Stimulated activated CD8-positive, alpha-beta memory T cell treated with anti-CD3 and anti-CD28 coated beads, Interleukin-7, amount 100 ng/mL, for 48 hours (primary cell): ENCODE data around the gene MYMK.

ENCODE experiments used
- DNase-seq, 2 donors: peaks; one replicate each; pipeline ENCODE4 v3.0.0-alpha.2; 2020; ENCODE audit warnings: low read depth in 1 of 2; ENCODE audit errors: extremely low read depth in 1 of 2

MYMK gene

GRCh38 chr9:133536080-133536479 is 11.3 kb upstream of the MYMK start:
- no peak for DNase-seq

GRCh38 chr9:133535306-133535877 is 10.6 kb upstream of the MYMK start:
- DNase-seq: no peak

- no peak for DNase-seq
Measured at GRCh38 chr9:133534346-133535291, 9.9 kb upstream of the MYMK start, which contains the start of gene ADAMTSL2. Gene ADAMTSL2 (plus strand): TSS chr9:133534704. CDS start chr9:133536713, 2,009 bp downstream.

GRCh38 chr9:133533857-133534256 is 9.1 kb upstream of the MYMK start:
- DNase-seq: no peak

- DNase-seq: peak; percentile 21 to 49
Measured at GRCh38 chr9:133532937-133533668, 8.3 kb upstream of the MYMK start.

GRCh38 chr9:133531293-133531692 is 6.5 kb upstream of the MYMK start:
- DNase-seq: no peak

- DNase-seq: no peak
Measured at GRCh38 chr9:133529874-133530273, 5.1 kb upstream of the MYMK start.

- no peak for DNase-seq
Measured at GRCh38 chr9:133529457-133529856, 4.7 kb upstream of the MYMK start.

- no peak for DNase-seq
Measured at GRCh38 chr9:133528876-133529241, 4.1 kb upstream of the MYMK start.

GRCh38 chr9:133528001-133528875 is 3.5 kb upstream of the MYMK start:
- no peak for DNase-seq

GRCh38 chr9:133527444-133527920 is 2.7 kb upstream of the MYMK start:
- DNase-seq: no peak

GRCh38 chr9:133526721-133527321 is 2.1 kb upstream of the MYMK start:
- DNase-seq: no peak

GRCh38 chr9:133525677-133526076 is 918 bp upstream of the MYMK start:
- DNase-seq: no peak

GRCh38 chr9:133524146-133524545 is 613 bp downstream of the MYMK start:
- DNase-seq: no peak

- no peak for DNase-seq
Measured at GRCh38 chr9:133523106-133523505, 1.7 kb downstream of the MYMK start.

GRCh38 chr9:133522073-133522910 is 2.5 kb downstream of the MYMK start:
- no peak for DNase-seq

- no peak for DNase-seq
Measured at GRCh38 chr9:133521122-133522072, 3.4 kb downstream of the MYMK start.
